ENCODE results near the gene DNAJC5G. TPM values are rescaled to one million over a fixed set of nuclear protein-coding genes. Genes with fewer than 3 reads are reported as not detected.

The DNAJC5G gene
- total and polyA plus RNA-seq, 2 of the 13 experiments (the other 11 are each of a cell fraction or from before 2014, with no cell fraction given) = 0.05 TPM; not detected in 1

- no peak for TF ChIP-seq ZNF142 (CRISPR knock-in tag; IDR thresholded peaks at IDR 0.05)
- TF ChIP-seq ELK4 (CRISPR knock-in tag; IDR thresholded peaks at IDR 0.05; ENCODE audit: borderline replicate concordance) = no peak
- TF ChIP-seq JUNB (CRISPR knock-in tag; IDR thresholded peaks at IDR 0.05; ENCODE audit: borderline replicate concordance) = peak; percentile 98
- TF ChIP-seq IRF1 (CRISPR knock-in tag; IDR thresholded peaks at IDR 0.05; ENCODE audit: low read depth) = no peak
- no peak for TF ChIP-seq ZNF496 (CRISPR knock-in tag; IDR thresholded peaks at IDR 0.05; ENCODE audit: insufficient replicate concordance)
- TF ChIP-seq DBP (CRISPR knock-in tag; IDR thresholded peaks at IDR 0.05; ENCODE audit: not compliant biosample characterization) = no peak
- TF ChIP-seq MAFF (IDR thresholded peaks at IDR 0.05; ENCODE audit: low read depth, low read length) = 0 out of 2 replicates have a peak, but pooled peaks have one; percentile 13
- TF ChIP-seq ZSCAN5A (CRISPR knock-in tag; IDR thresholded peaks at IDR 0.05; ENCODE audit: borderline replicate concordance) = no peak
- peak; percentile 75; the same call in 1 of the 2 replicates for TF ChIP-seq KAT7 (CRISPR knock-in tag; IDR thresholded peaks at IDR 0.05; ENCODE audit: borderline replicate concordance)
- TF ChIP-seq JDP2 (CRISPR knock-in tag; IDR thresholded peaks at IDR 0.05; ENCODE audit: borderline replicate concordance) = no peak
- peak; percentile 78 for TF ChIP-seq NCOA2 (CRISPR knock-in tag; IDR thresholded peaks at IDR 0.05)
- TF ChIP-seq SKI (IDR thresholded peaks at IDR 0.05; ENCODE audit: partially characterized antibody) = peak; percentile 74
- peak; percentile 66; the same call in 1 of the 2 replicates for TF ChIP-seq ZBTB33 (CRISPR knock-in tag; IDR thresholded peaks at IDR 0.05)
- TF ChIP-seq PHF8 (CRISPR knock-in tag; IDR thresholded peaks at IDR 0.05) = peak; percentile 64; the same call in 1 of the 2 replicates
- peak; percentile 61; the same call in 1 of the 2 replicates for TF ChIP-seq ZBTB7B (CRISPR knock-in tag; IDR thresholded peaks at IDR 0.05)
- TF ChIP-seq REXO4 (CRISPR knock-in tag; IDR thresholded peaks at IDR 0.05; ENCODE audit: borderline replicate concordance) = no peak
These were observed 45.8 kb downstream of the DNAJC5G start (continued) for GRCh38 chr2:27320958-27321543.
